ENCODE measurements around the gene SACS. TPM values are rescaled to one million over a fixed set of nuclear protein-coding genes. Genes with fewer than 3 reads are reported as not detected.
"Not testable (repeated sequence)": the region's sequence is repeated elsewhere in the genome, so short reads cannot be mapped to it uniquely, and the experiment has no call there.

The SACS gene
- total RNA-seq, 1 donor from 2014 or later, result 150 TPM

DNA sequence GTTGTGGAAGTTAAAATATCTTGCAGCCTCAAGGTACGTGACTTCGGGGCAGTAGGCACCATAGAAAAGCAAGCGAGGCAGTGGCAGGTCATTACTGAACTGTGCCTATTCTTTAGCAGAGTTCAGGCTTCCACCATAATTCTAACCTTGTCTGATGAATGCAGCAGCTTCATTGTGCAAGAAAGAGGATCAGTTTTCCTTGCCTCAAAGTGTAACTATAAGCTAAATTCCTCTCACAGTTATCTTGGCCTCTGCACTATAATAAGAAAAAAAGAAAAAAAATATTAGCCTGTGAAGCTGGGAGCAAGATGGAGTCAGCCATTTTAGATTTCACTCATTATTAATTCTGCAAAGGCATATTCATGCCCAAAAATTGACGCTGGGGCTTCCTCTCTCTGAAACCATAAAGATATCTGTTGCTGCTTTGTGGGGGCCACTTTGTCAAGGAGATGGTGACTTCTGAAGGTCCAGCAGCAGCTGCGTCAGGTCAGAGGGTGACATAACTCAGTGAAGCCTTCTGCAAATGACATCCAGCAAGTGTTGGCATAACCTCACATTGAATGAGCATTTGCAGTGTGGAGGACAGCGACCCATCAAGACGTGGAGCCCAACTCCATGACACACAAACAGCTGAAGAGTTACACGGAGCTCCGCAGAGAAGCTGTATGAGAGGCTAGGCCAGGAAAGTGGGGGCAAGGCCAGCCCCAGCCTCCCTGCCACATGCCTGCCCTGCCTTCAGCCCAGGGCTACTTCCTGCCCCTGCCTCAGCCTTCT, 23.1 kb upstream of the SACS start:
- no peak for DNase-seq (ENCODE audit: low read depth, low spot score)

DNA sequence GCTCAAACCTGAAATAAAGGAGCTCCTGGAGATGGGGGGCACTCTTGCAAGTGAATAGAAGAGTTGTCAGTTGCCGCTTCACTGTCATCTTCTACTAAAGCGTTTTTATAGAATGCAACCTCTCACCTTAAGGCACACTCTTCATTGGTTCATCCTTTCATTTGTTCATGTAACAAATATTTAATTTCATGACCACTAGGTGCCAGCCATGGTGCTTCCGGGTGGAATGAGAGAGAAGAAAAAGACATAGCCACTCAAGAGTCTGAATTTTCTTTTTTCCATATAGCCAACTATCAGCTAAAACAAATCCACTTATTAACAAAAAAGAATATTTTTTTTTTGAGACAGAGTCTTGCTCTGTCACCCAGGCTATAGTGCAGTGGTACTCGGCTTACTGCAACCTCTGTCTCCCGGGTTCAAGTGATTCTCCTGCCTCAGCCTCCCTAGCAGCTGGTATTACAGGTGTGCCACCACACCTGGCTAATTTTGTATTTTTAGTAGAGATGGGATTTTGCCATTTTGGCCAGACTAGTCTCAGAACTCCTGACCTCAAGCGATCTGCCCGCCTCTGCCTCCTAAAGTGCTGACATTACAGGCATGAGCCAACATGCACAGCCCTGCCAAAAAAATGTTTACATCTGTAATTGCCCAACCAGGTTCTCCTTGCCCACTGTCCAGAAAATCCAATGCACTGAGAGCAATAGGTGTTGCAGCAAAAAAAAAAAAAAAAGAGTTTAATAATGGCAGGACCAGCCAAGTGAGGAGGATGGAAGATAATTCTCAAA, 22.1 kb upstream of the SACS start:
- no peak for DNase-seq (ENCODE audit: low read depth, low spot score)

DNA sequence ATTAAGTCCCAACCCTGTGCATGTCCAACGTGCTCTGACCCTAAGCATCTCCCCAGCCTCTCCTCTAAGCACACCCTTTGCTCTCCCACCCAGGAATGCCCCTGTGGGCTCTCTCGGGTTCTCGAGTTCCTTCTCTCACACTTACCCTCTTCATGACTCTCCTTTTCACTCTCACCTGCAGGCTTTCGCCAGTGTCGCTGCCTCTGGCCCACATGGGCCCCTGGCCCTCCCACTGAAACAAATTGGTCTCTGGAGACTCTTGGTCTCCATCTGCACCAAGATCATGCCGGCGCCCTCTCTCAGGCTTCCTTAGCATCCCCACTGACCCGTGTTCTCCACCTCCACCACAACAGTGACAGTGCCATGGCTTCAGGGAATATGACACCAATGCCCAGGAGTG, 19.6 kb upstream of the SACS start:
- no peak for DNase-seq (ENCODE audit: low read depth, low spot score)

DNA sequence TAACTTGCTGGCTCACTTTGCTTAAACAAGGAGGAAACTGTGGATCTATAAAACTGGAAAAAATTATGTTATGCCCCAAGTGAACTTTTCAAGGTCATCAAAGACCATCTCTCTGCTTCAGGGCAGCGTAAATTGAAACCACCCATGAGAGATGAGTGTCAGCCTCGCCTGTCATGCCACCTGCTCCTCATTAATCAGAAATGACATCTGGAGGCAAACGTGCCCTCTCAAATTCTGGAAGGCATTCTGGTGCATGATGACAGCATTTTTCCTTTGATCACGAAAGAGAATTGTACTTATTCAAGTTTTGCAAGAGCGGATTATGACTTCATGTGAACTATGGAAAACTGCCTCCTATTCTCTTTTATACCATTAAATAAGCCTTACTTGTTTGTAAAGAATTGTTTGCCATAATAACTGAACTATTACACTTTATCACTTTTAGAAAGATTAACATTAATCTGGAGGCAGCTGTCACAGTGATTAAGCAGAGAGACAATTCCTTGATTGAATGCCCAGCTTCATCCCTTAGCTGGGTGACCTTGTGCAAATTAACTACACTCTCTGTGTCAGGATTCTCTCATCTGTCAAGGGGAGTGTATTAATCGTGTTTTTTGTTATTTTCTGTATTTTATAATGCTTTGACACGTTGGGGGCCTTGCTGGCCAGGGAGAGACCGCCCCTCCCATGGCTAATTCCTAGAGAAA, 17.0 kb upstream of the SACS start:
- DNase-seq (ENCODE audit: low read depth, low spot score), result no peak

DNA sequence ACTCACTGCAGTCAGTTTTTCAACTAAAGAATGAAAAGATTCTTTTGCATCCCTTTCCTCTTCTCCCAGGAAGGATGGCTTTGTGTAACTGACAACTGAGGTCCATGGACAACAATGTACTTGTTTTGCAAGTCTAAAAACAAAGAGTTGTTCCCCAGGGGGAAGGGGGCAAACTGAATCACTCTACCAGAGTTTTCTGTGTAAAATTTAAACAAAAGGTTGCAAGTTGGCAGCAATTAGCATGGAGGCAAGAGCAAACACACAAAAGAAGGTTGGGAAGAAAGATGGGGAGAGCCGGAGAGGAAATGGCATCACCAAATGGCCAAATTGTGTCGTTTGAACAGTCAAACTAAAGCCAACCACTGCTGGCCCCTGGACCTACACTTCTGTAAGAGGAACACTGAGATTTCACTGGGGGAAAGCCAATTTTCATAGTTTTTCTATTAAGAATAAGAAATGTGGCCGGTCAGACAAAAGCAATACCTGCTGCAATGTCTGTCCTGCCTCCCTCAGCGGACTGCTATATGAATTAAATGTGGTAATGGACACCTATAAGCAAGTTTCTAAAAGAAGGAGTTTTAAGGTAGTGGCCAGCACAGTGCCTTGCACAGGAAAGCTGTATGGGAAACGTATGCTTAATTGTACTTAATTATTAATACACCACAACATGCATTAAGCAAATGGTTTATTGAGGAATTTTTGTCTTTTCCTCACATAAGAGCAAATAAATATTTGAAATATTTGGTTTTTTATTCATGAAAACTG, 16.1 kb upstream of the SACS start:
- DNase-seq (ENCODE audit: low read depth, low spot score), result no peak

DNA sequence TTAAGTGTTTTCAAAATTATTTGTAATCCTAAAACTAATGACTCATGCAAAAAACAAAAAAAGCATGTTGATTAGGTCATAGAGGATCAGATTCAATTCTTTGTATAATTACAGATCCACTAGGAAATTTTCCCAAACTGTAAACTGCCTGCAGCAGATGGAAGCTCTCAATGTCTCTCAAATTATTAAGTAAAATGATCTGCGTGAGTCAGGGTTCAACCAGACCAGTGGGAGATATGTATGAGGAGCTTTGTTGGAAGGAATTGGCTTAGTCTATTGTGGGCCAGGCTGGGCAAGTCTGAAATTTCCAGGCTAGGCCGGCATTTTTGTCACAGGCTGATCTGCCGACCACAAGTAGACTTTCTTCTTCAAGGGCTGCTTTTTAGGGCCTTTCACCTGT, 14.4 kb upstream of the SACS start:
- no peak for DNase-seq (ENCODE audit: low read depth, low spot score)

DNA sequence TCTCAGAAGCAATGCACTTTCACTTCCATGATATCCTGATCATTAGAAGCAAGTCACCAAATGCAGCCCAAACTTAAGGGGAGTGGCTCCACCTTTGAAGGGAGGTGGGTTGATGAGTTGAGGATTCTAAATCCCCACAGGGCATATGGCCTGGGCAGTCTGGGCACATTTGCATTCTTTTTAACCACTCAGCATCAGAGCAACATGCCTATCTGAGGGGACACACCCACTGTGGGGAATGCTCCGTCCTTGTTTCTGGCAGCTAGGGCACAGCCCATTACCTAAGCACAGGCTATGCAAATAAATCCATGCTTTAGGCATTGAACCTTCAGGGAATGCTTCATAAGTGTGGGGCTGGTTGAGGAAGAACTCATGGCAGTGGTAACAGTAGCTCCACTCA, 12.3 kb upstream of the SACS start:
- DNase-seq (ENCODE audit: low read depth, low spot score), result no peak

DNA sequence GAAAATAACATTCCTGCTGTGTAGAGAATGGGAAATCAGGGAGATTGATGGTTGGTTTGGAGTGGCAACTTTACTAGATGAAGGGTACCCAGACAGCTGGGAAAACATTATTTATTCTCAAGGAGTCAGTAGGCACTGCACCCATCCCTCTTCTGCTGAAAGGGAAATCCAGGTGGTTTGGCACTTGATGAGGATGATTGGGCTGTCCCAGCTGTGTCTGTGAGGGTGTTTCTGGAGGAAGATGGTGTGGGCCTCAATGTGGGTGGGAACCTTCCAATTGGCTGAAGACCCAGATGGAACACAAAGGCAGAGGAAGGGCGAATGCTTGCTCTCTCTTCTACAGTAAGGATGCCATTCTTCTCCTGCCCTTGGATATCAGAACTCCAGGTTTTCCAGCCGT, 10.4 kb upstream of the SACS start:
- DNase-seq (ENCODE audit: low read depth, low spot score), result no peak

DNA sequence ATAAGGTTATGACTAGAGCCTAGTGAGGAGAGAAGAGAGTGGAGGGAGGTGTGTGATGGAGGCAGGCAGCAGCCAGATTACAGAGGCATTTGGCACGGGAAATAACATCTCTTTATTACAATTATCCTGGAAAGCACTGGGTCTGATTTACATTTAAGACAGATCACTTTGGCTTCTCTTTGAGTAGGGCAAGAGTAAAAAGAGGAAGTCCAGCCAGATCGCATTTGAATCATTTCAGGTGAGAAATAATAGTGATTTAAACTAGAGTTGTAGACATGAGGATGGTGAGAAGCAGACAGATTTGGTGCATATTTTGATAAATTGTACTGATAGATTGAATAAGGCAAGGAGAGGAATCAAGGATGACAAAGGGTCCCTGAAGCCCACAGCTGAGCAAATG, 9.6 kb upstream of the SACS start:
- DNase-seq (ENCODE audit: low read depth, low spot score), result no peak

DNA sequence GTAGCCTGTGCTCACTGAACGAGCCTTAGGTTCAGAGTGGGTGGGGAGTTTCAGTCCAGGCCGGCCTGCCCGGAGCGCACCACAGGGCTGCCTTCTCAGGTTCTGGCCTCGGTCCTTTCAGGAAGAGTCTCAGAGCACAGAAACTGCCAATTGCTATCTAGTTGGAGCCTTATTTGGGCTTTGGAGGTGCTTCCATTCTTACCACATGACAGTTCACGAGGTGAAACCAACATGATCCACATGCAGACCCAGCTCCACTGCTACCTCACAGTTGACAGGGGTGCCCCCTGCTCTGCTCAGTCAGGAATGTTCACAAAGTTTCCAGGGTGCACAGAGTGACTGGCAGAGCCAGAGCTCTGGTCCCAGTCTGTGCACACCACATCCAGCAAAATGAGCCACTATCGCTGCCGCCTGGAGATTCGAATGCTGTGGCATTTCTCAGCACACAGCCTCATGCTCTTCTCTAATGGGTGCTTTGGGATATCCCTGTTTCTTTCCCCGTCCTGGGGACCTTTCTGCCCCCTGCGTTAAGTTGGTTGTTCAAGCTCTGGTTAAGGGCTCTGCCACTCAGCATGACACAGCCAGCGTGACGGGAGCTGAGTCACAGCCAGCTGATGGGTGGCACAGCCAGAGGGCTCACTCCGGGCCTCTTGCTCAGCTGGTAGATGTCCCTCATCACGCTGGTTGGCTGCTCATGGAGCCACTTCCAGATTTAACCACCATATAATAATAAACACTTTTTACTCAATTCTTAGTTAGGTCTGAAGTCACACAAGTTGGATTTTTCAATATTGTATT, 7.5 kb upstream of the SACS start:
- DNase-seq (ENCODE audit: low read depth, low spot score), result no peak

DNA sequence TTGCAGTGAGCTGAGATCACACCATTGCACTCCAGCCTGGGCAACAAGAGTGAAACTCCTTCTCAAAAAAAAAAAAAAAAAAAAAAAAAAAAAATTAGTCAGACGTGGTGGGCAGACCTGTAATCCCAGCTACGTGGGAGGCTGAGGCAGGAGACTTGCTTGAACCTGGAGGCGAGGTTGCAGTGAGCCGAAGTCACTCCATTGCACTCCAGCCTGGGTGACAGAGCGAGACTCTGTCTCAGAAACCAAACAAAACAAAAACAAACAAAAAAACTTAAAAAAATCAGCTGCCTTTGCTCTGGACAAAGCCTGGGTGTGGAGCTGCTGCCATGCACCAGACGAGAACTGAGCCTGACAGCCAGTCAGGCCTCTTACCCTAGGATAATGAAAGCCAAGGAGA, 6.8 kb upstream of the SACS start:
- DNase-seq (ENCODE audit: low read depth, low spot score), result not testable (repeated sequence)

DNA sequence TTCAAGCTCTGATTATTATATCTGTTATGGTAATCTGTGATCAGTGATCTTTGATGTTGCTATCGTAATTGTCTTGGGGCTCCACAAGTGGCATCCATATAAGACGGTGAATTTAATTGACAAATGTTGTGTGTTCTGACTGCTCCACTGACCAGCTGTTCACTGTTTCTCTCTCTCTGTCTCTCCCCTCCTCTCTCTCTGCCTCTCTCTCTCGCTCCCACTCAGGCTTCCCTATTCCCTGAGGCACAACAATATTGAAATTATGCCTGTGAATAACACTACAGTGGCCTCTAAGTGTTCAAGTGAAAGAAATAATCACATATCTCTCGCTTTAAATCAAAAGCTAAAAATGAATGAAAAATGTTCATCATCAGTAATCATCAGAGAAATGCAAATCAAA, 4.4 kb upstream of the SACS start:
- no peak for DNase-seq (ENCODE audit: low read depth, low spot score)

DNA sequence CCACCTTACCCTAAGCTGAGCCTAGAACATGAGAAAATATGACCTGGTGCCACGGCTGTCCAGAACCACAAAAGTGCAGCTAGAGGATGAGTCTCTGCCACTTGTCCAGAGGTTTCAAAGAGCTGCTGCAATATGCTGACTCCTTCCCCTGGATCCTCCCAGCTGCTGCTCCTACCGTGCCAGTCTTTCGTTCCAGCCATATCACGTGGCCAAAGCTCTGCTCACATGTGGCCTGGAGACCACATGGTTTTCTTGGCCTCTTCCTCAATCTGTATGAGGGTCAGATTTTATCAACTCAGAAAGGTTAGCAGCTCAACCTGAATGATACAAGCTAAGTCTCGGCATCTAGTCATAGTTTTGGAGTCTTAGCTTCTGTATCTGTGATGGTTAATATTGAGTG, 3.2 kb upstream of the SACS start:
- no peak for DNase-seq (ENCODE audit: low read depth, low spot score)

DNA sequence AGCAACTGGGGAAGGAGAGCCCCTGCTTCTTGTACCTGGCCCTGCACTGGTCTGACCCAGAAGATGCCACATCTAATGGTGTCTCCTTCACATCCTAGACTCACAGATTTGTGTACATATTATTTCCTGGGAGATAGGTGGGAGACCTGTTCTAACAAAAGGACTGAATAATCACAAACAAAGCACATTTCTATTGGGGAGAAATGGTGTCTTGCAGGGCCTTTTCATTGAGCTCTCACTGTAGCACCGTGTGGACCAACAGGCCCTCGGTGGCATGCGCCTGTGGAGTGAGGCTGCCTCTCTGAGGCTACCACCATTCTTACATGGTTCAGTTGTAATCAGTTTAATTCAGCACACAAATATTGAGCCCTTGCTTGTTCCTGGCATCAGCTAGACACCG, 989 bp upstream of the SACS start:
- DNase-seq (ENCODE audit: low read depth, low spot score), result no peak

DNA sequence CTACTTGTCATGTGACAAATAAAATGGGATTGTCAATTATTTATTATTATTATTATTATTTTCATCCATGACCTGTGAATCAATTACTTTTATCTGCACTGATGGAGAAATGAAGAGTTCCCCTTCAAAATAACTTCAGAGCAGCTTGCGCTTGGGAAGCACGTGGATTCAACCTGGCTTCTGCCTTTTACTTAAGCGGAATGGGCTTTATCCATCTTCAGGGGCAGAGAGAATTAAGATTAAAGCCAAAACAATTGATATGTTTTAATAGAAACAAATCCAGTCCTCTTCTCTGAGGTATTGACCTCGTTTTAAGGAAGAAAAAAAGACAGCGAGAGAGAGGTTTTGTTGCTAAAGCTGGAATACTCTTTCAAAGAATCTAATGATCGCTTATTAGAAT, 876 bp downstream of the SACS start:
- DNase-seq (ENCODE audit: low read depth, low spot score), result no peak

DNA sequence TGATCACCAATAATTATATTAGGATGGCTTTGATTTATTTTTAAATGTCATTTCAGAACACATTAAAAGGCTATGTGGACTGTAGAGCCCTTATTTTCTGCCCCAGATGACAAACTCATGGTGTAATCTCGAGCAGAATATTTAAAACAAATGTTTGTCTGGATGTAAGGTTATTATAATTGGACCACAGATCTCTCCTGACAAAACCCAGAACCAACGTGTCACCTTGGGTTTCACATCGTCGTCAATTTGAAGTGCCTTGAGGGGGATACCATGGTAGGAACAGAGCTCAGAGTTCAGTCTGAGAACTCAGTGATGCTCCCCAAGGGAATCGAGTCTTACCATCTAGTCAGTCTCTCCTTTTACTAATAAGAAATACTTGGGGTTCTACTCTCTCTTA, 2.8 kb downstream of the SACS start:
- no peak for DNase-seq (ENCODE audit: low read depth, low spot score)

DNA sequence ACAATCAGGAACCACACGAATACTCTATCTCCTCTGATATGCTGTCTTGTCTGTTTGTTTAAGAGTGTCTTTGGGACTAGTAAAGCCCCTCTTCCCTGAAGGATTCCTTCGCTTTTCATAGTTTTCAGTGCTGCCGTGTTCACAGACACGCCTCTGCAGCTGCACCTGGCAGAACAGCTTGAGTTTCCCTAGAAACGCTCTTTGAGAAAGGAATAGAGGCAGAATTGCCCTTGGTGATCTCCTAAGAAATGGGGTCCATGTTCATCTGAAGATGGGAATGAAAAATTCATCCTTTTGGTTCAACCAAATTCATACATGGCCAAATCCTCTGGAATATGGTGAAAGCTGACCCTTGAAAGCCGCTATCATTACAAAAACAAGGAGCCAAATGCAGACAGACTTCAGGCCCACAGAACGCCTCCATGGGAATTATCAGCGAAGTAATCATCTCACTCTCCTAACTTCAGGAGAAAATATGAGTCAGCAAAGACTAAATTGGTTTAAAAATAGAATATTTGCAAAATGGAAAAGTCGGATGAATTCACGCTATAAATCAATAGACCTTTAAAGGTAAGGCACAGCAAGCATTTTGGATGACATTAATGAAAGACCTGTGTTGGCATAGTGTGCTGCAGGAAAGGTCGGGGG, 5.5 kb downstream of the SACS start:
- no peak for DNase-seq (ENCODE audit: low read depth, low spot score)

DNA sequence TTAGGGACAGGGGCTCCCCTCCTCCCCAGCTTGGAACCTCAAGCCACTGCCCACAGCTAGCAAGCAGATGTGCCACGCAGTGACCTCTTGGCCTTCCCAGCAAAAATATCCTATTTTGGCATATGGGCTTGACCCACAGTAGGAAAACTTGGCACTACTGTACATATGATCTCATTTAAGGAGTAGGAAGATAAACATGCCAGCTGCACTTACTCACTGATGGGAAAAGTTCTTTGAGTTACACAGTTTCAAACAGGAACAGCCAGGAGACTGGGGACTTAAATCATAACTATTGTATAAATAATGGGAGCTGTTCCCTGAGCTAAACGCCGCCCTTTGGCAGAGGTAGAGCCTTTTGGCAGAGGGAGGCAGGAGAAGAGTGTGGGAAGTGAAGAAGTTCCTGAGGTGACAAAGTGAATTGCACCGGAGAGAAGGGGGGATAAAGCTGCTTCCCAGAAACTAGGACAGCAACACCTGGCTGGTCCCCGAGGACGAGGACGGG, 6.1 kb downstream of the SACS start:
- DNase-seq (ENCODE audit: low read depth, low spot score), result peak; percentile 81

DNA sequence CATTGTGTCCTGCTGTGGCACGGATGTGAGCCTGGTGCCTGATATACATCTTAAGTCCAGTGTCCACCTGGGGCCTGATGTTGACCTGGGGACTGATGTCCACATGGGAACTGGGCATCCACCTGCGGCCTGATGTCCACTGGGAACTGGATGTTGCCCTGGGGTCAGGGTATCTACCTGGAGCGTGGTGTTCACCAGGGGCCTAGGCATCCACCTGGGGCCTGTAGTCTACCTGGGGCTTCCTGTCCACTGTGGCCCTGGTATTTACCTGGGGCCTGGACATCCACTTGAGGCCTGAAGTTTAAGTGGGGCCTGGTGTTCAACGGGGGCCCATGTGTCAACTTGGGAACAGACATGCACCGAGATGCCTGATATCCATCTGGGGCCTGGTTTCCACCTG, 11.9 kb downstream of the SACS start:
- no peak for DNase-seq (ENCODE audit: low read depth, low spot score)

All from pulmonary artery endothelial cell (primary cell).